D721Med (cell line): Measurements from ENCODE around the gene SIGLEC12.

Experiments used
- DNase-seq: peaks from one replicate; pipeline ENCODE4 v3.0.0; 2011; ENCODE audit warnings: low spot score; ENCODE audit not compliant: insufficient read length
- FAIRE-seq: peaks from 2 replicates; lab custom pipeline; 2011; peaks lifted over from hg19 to GRCh38; lab: Jason Lieb, UNC
- CTCF ChIP-seq: IDR thresholded peaks from 2 replicates; pipeline ENCODE4 v1.5.1; 2012; ENCODE audit warnings: mild to moderate bottlenecking, control low read depth; ENCODE audit not compliant: insufficient read depth; ENCODE audit errors: missing control alignments

Gene SIGLEC12

GRCh38 chr19:51472607-51473006 lies 29.0 kb downstream of the SIGLEC12 start:
- DNase-seq (no peak), FAIRE-seq (no peak)
- no peak for TF ChIP-seq CTCF

- no peak for DNase-seq
- no peak for TF ChIP-seq CTCF
- no peak for FAIRE-seq
Measured at GRCh38 chr19:51471527-51471926, 30.1 kb downstream of the SIGLEC12 start.

GRCh38 chr19:51470966-51471365 lies 30.6 kb downstream of the SIGLEC12 start:
- FAIRE-seq (no peak), DNase-seq (no peak)
- TF ChIP-seq CTCF, result no peak

- DNase-seq (no peak), FAIRE-seq (no peak)
- TF ChIP-seq CTCF, result no peak
Measured at GRCh38 chr19:51469629-51470028, 32.0 kb downstream of the SIGLEC12 start.

GRCh38 chr19:51469162-51469561 lies 32.4 kb downstream of the SIGLEC12 start:
- no peak for TF ChIP-seq CTCF
- no peak for FAIRE-seq

GRCh38 chr19:51468545-51468920 lies 33.1 kb downstream of the SIGLEC12 start:
- TF ChIP-seq CTCF, result no peak
- FAIRE-seq (no peak), DNase-seq (no peak)

More at GRCh38 chr19:51469162-51469561, 32.4 kb downstream of the SIGLEC12 start:
- DNase-seq, result no peak

- FAIRE-seq, result no peak
- no peak for TF ChIP-seq CTCF
Measured at GRCh38 chr19:51467864-51468544, 33.6 kb downstream of the SIGLEC12 start.

More at GRCh38 chr19:51467864-51468544, 33.6 kb downstream of the SIGLEC12 start:
- no peak for DNase-seq
